ENCODE measurements around the gene CDH24. TPM values are rescaled to one million over a fixed set of nuclear protein-coding genes. Genes with fewer than 3 reads are reported as not detected.

The CDH24 gene
- total RNA-seq, 1 experiment from 2014 or later: 17.9 TPM

- no peak overlapping the region; the same call in 1 of the 2 replicates for H3K27ac Mint-ChIP-seq
- ChIA-PET POLR2A (interaction anchor here (2.7 kb wide), 1 partner anchor 35 kb away, joined by 13 read pairs; the partner anchor contains the start of gene CDH24), CTCF (interaction anchor here (2.7 to 3.3 kb wide), 2 partner anchors 17 to 27 kb away, joined by 35 to 71 read pairs; partner anchors contain the start of gene CEBPE)
- H3K4me3 Mint-ChIP-seq: no peak overlapping the region
- ATAC-seq (no peak), DNase-seq (ENCODE audit: low spot score) (no peak)
- TF ChIP-seq MYBL2 (CRISPR knock-in tag; IDR thresholded peaks at IDR 0.05) (no peak), FOXP1 (CRISPR knock-in tag; IDR thresholded peaks at IDR 0.05; ENCODE audit: borderline replicate concordance) (no peak)
- no peaks in the 10 kb centered on the region; the same call in 1 of the 2 replicates for H3K27me3 Mint-ChIP-seq (ENCODE audit: low read depth)
- H3K9me3 Mint-ChIP-seq: no peaks in the 10 kb centered on the region
- H3K36me3 Mint-ChIP-seq: peaks cover 55% of the 10 kb centered on the region
- H3K4me1 Mint-ChIP-seq: peaks cover 24% of the 10 kb centered on the region
Measured at GRCh38 chr14:23093526-23093925, 36.2 kb upstream of the CDH24 start.

GRCh38 chr14:23093104-23093503 lies 35.8 kb upstream of the CDH24 start:
- ChIA-PET POLR2A (no interaction called here), CTCF (interaction anchor here (0.5 to 1.7 kb wide), 3 partner anchors 9 to 107 kb away, joined by 3 to 8 read pairs (median 5); no protein-coding TSS in a partner anchor)
- Mint-ChIP-seq H3K27me3 (ENCODE audit: low read depth) (no peaks in the 10 kb centered on the region; the same call in 1 of the 2 replicates), H3K4me1 (peaks cover 24% of the 10 kb centered on the region), H3K9me3 (no peaks in the 10 kb centered on the region), H3K4me3 (no peak overlapping the region), H3K27ac (no peak overlapping the region; the same call in 1 of the 2 replicates), H3K36me3 (peaks cover 55% of the 10 kb centered on the region)
- TF ChIP-seq RELA (CRISPR knock-in tag; IDR thresholded peaks at IDR 0.05; ENCODE audit: borderline replicate concordance): no peak
- TF ChIP-seq NR2C2 (CRISPR knock-in tag; IDR thresholded peaks at IDR 0.05): no peak
- no peak for TF ChIP-seq ZNF416 (CRISPR knock-in tag; IDR thresholded peaks at IDR 0.05)
- no peak for TF ChIP-seq ETV6 (CRISPR knock-in tag; IDR thresholded peaks at IDR 0.05)
- no peak for TF ChIP-seq CREB1 (CRISPR knock-in tag; IDR thresholded peaks at IDR 0.05)
- TF ChIP-seq ZNF425 (CRISPR knock-in tag; conservative IDR thresholded peaks at IDR 0.05): no peak
- TF ChIP-seq NFYB (CRISPR knock-in tag; conservative IDR thresholded peaks at IDR 0.05; ENCODE audit: low read depth): no peak
- no peak for TF ChIP-seq KAT7 (CRISPR knock-in tag; IDR thresholded peaks at IDR 0.05; ENCODE audit: borderline replicate concordance)
- TF ChIP-seq ZNF396 (CRISPR knock-in tag; IDR thresholded peaks at IDR 0.05; ENCODE audit: borderline replicate concordance): no peak
- TF ChIP-seq ZNF423 (CRISPR knock-in tag; IDR thresholded peaks at IDR 0.05): no peak
- TF ChIP-seq, protein P1, sequence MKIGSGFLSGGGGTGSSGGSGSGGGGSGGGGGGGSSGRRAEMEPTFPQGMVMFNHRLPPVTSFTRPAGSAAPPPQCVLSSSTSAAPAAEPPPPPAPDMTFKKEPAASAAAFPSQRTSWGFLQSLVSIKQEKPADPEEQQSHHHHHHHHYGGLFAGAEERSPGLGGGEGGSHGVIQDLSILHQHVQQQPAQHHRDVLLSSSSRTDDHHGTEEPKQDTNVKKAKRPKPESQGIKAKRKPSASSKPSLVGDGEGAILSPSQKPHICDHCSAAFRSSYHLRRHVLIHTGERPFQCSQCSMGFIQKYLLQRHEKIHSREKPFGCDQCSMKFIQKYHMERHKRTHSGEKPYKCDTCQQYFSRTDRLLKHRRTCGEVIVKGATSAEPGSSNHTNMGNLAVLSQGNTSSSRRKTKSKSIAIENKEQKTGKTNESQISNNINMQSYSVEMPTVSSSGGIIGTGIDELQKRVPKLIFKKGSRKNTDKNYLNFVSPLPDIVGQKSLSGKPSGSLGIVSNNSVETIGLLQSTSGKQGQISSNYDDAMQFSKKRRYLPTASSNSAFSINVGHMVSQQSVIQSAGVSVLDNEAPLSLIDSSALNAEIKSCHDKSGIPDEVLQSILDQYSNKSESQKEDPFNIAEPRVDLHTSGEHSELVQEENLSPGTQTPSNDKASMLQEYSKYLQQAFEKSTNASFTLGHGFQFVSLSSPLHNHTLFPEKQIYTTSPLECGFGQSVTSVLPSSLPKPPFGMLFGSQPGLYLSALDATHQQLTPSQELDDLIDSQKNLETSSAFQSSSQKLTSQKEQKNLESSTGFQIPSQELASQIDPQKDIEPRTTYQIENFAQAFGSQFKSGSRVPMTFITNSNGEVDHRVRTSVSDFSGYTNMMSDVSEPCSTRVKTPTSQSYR (CRISPR knock-in tag; IDR thresholded peaks at IDR 0.05): no peak
- TF ChIP-seq RORB (CRISPR knock-in tag; IDR thresholded peaks at IDR 0.05): no peak
- TF ChIP-seq, protein P2, sequence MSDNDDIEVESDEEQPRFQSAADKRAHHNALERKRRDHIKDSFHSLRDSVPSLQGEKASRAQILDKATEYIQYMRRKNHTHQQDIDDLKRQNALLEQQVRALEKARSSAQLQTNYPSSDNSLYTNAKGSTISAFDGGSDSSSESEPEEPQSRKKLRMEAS (CRISPR knock-in tag; IDR thresholded peaks at IDR 0.05): no peak
- TF ChIP-seq FOXP1 (CRISPR knock-in tag; IDR thresholded peaks at IDR 0.05; ENCODE audit: borderline replicate concordance): no peak
- TF ChIP-seq ZNF263 (CRISPR knock-in tag; IDR thresholded peaks at IDR 0.05; ENCODE audit: low read depth): no peak
- no peak for TF ChIP-seq ATF3 (CRISPR knock-in tag; conservative IDR thresholded peaks at IDR 0.05)
- no peak for TF ChIP-seq ZNF317 (CRISPR knock-in tag; IDR thresholded peaks at IDR 0.05; ENCODE audit: borderline replicate concordance, low read depth)
- TF ChIP-seq TP53 (CRISPR knock-in tag; IDR thresholded peaks at IDR 0.05): no peak
- DNase-seq (ENCODE audit: low spot score): no peak
- ATAC-seq: no peak

Measured in WTC11 (cell line).